SU-DHL-6 (cell line): Measurements from ENCODE around the gene KLF13.

Experiments used
- H2AFZ ChIP-seq: fragments of 200-600 bp; sonication (generic); 2 replicates; pipeline ENCODE4 v1.6.1; 2014; ENCODE audit warnings: low read depth, mild to moderate bottlenecking, moderate library complexity, mixed read lengths, antibody characterized with exemption, low read length; ENCODE audit not compliant: severe bottlenecking
- H3F3A ChIP-seq: fragments of 200-600 bp; shearing (Covaris generic); 2 replicates; pipeline ENCODE4 v1.6.0; 2016; ENCODE audit warnings: antibody characterized with exemption, mild to moderate bottlenecking; ENCODE audit not compliant: insufficient read depth
- H3K27ac ChIP-seq: fragments of 200-600 bp; sonication (generic); 2 replicates; pipeline ENCODE4 v1.5.1; 2016; ENCODE audit warnings: low read depth, mild to moderate bottlenecking, low read length, moderate library complexity, mixed read lengths
- H3K27me3 ChIP-seq: fragments of 200-600 bp; sonication (generic), shearing (Covaris generic); 2 replicates; pipeline ENCODE4 v1.6.0; 2014; ENCODE audit warnings: mild to moderate bottlenecking, low read length
- H3K36me3 ChIP-seq: fragments of 200-600 bp; sonication (generic); 2 replicates; pipeline ENCODE4 v1.6.1; 2014; ENCODE audit warnings: mild to moderate bottlenecking, low read length, mixed read lengths
- H3K4me2 ChIP-seq: fragments of 300-600, 200-600 bp; shearing (Covaris generic), sonication (generic); 2 replicates; pipeline ENCODE4 v1.6.0; 2014; ENCODE audit warnings: low read length, low read depth, mild to moderate bottlenecking; ENCODE audit not compliant: poor library complexity, severe bottlenecking
- H3K4me3 ChIP-seq: fragments of 200-600 bp; sonication (generic); 2 replicates; pipeline ENCODE4 v1.5.1; 2014; ENCODE audit warnings: antibody characterized with exemption, low read length, mild to moderate bottlenecking, mixed read lengths; ENCODE audit not compliant: insufficient read depth, poor library complexity, severe bottlenecking
- H3K79me2 ChIP-seq: fragments of 200-600 bp; sonication (generic); 2 replicates; pipeline ENCODE4 v1.6.1; 2014; ENCODE audit warnings: mild to moderate bottlenecking, low read length, moderate library complexity; ENCODE audit not compliant: insufficient read depth
- H3K9ac ChIP-seq: fragments of 200-600 bp; sonication (generic); 2 replicates; pipeline ENCODE4 v1.7.0; 2014; ENCODE audit warnings: mild to moderate bottlenecking, low read length
- H3K9me2 ChIP-seq: fragments of 200-600 bp; sonication (generic); replicated peaks from 2 replicates; pipeline ENCODE4 v1.6.1; 2014; ENCODE audit warnings: low read length; ENCODE audit not compliant: insufficient read depth
- H3K9me3 ChIP-seq: fragments of 200-600 bp; sonication (generic); 2 replicates; pipeline ENCODE4 v1.6.1; 2014; ENCODE audit warnings: low read length, mixed read lengths; ENCODE audit not compliant: insufficient read depth
- H4K20me1 ChIP-seq: fragments of 200-600 bp; sonication (generic); 2 replicates; pipeline ENCODE4 v1.6.1; 2014; ENCODE audit warnings: low read depth, mild to moderate bottlenecking, antibody characterized with exemption, low read length, moderate library complexity, mixed read lengths
- CTCF ChIP-seq: fragments of 200-600 bp; sonication (generic); IDR thresholded peaks from one replicate; pipeline ENCODE4 v1.5.1; 2017; ENCODE audit warnings: antibody characterized with exemption, mild to moderate bottlenecking, low read length, moderate library complexity; ENCODE audit not compliant: insufficient read depth, poor library complexity, severe bottlenecking
- EZH2phosphoT487 ChIP-seq: fragments of 200-600 bp; sonication (generic), shearing (Covaris generic); conservative IDR thresholded peaks from 2 replicates; pipeline ENCODE4 v1.6.1; 2018; ENCODE audit warnings: mild to moderate bottlenecking, antibody characterized with exemption, low read length, moderate library complexity, mixed read lengths

KLF13 gene

GRCh38 chr15:31398677-31399301, 72.2 kb downstream of the KLF13 start:
- H3K4me3 ChIP-seq = no peak overlapping the region
- TF ChIP-seq CTCF = no peak
- no peak for TF ChIP-seq EZH2phosphoT487

GRCh38 chr15:31399544-31400171, 73.0 kb downstream of the KLF13 start:
- H3K79me2 ChIP-seq = no peaks in the 10 kb centered on the region
- H3K27ac ChIP-seq = no peak overlapping the region
- H3K36me3 ChIP-seq = no peaks in the 10 kb centered on the region
- H3K4me2 ChIP-seq = no peak overlapping the region
- H3K9me3 ChIP-seq = no peaks in the 10 kb centered on the region
- no peaks in the 10 kb centered on the region for H3K9me2 ChIP-seq
- H4K20me1 ChIP-seq = no peaks in the 10 kb centered on the region
- no peak overlapping the region for H3K9ac ChIP-seq
- TF ChIP-seq EZH2phosphoT487 (no peak), CTCF (no peak)
- no peak overlapping the region for H3K4me3 ChIP-seq
- no peak overlapping the region for H2AFZ ChIP-seq
- no peaks in the 10 kb centered on the region for H3F3A ChIP-seq
- H3K27me3 ChIP-seq = no peaks in the 10 kb centered on the region

More at GRCh38 chr15:31398677-31399301, 72.2 kb downstream of the KLF13 start:
- no peaks in the 10 kb centered on the region for H4K20me1 ChIP-seq
- H3K9me3 ChIP-seq = no peaks in the 10 kb centered on the region
- H3K9me2 ChIP-seq = no peaks in the 10 kb centered on the region
- no peaks in the 10 kb centered on the region for H3K36me3 ChIP-seq
- H3K79me2 ChIP-seq = no peaks in the 10 kb centered on the region
- no peaks in the 10 kb centered on the region for H3F3A ChIP-seq
- H2AFZ ChIP-seq = no peak overlapping the region
- H3K27ac ChIP-seq = no peak overlapping the region
- no peak overlapping the region for H3K4me2 ChIP-seq
- H3K27me3 ChIP-seq = no peaks in the 10 kb centered on the region
- no peak overlapping the region for H3K9ac ChIP-seq

GRCh38 chr15:31400222-31400927, 73.7 kb downstream of the KLF13 start:
- Histone ChIP-seq H3K79me2 (no peaks in the 10 kb centered on the region), H3K27ac (no peak overlapping the region), H4K20me1 (no peaks in the 10 kb centered on the region), H3K9me2 (no peaks in the 10 kb centered on the region), H3K4me3 (no peak overlapping the region), H3K9me3 (no peaks in the 10 kb centered on the region), H3K9ac (no peak overlapping the region), H3K27me3 (no peaks in the 10 kb centered on the region), H3K36me3 (no peaks in the 10 kb centered on the region), H3K4me2 (no peak overlapping the region), H3F3A (no peaks in the 10 kb centered on the region), H2AFZ (no peak overlapping the region)
- no peak for TF ChIP-seq CTCF
- no peak for TF ChIP-seq EZH2phosphoT487
